Ishikawa (cell line): ENCODE data around the gene POR.

Experiments
- CEBPB ChIP-seq: IDR thresholded peaks from 2 replicates; pipeline ENCODE4 v1.6.1; 2012
- CREB1 ChIP-seq: IDR thresholded peaks from 2 replicates; pipeline ENCODE4 v1.6.1; 2012; ENCODE audit warnings: low read depth
- EGR1 ChIP-seq: IDR thresholded peaks from 2 replicates; pipeline ENCODE4 v1.6.1; 2012
- EP300 ChIP-seq: IDR thresholded peaks from 2 replicates; pipeline ENCODE4 v1.6.1; 2012; ENCODE audit warnings: borderline replicate concordance
- FOXM1 ChIP-seq: IDR thresholded peaks from 2 replicates; pipeline ENCODE4 v1.6.1; 2012; ENCODE audit warnings: low read depth, borderline replicate concordance
- NFIC ChIP-seq: IDR thresholded peaks from 2 replicates; pipeline ENCODE4 v1.6.1; 2012
- RAD21 ChIP-seq: IDR thresholded peaks from 2 replicates; pipeline ENCODE4 v1.6.1; 2012; ENCODE audit warnings: low read depth
- TAF1 ChIP-seq: IDR thresholded peaks from 2 replicates; pipeline ENCODE4 v1.6.1; 2012; ENCODE audit warnings: low read depth, mild to moderate bottlenecking
- TCF12 ChIP-seq: IDR thresholded peaks from 2 replicates; pipeline ENCODE4 v1.6.1; 2012; ENCODE audit warnings: low read depth
- TEAD4 ChIP-seq: IDR thresholded peaks from 2 replicates; pipeline ENCODE4 v1.6.1; 2012
- YY1 ChIP-seq: IDR thresholded peaks from 2 replicates; pipeline ENCODE4 v1.6.1; 2012; ENCODE audit warnings: low read depth
- ZBTB7A ChIP-seq: IDR thresholded peaks from 2 replicates; pipeline ENCODE4 v1.6.1; 2012; ENCODE audit warnings: low read depth
- TF ChIP-seq, protein P1 (sequence below): IDR thresholded peaks from 2 replicates; pipeline ENCODE4 v1.6.1; 2012
- TF ChIP-seq, protein P2 (sequence below): IDR thresholded peaks from 2 replicates; pipeline ENCODE4 v1.6.1; 2012; ENCODE audit warnings: low read depth, mild to moderate bottlenecking
- TF ChIP-seq, protein P3 (sequence below): IDR thresholded peaks from 2 replicates; pipeline ENCODE4 v1.6.1; 2012

The POR gene

DNA sequence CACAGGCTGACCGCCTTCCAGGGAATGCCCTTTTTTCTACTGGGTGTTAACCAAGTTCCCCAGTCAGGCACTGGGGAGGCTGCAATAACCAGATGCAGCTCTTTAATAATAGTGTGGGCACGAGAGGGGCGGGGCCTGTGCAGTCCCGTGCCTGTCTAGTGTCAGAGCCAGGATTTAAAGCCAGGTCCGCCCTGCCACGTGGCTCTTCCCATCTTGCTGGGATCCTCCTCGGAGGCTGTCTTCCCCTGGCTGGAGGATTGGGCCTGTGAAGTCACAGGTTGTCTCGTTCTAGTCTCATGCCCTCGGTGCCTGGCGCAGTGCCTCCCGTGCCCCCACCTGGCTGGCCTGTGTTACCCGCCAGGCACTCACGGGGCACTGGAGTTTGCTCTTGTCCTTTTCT lies 54.2 kb downstream of the POR start:
- no peak for TF ChIP-seq CREB1
- TF ChIP-seq YY1 = no peak

DNA sequence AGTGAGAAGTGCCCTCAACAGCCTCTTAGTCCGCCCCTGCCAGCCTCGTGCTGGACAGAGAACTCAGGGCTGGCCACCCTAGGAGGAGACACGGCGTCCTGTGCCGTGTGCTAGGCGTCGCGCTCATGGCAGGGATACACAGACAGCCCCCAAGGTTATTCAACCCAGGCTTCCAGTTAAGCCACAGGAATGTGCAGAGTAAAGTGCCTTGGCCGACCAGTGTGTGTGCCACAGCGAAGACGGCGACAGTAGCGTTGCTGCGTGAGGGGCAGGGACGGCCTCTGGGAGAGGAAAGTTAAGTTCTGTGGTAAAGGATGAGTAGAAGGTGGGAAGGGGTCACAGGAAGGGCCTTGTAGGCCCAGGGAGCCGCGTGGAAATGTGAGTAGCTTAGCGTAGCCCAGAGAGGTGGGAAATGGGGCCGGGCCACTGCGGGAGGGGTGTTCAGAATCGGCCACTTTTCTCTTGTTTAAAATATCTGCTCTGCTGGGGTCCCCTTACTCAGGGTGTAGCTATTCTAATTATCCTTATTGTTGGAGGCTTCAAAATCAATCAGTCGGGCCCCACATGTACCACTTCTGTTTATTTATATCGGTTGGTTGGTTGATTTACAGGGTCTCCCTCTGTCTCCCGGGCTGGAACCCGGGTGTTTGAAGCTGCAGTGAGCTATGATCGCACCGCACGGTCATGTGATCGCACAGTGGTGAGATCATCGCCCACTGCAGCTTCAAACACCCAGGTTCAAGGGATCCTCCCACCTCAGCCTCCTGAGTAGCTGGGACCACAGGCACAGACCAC lies 54.9 kb downstream of the POR start:
- TF ChIP-seq TAF1 (no peak), TEAD4 (no peak), NFIC (no peak), ZBTB7A (no peak), CEBPB (no peak), CREB1 (no peak)
- TF ChIP-seq, protein P1, sequence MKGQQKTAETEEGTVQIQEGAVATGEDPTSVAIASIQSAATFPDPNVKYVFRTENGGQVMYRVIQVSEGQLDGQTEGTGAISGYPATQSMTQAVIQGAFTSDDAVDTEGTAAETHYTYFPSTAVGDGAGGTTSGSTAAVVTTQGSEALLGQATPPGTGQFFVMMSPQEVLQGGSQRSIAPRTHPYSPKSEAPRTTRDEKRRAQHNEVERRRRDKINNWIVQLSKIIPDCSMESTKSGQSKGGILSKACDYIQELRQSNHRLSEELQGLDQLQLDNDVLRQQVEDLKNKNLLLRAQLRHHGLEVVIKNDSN = no peak
- TF ChIP-seq, protein P2, sequence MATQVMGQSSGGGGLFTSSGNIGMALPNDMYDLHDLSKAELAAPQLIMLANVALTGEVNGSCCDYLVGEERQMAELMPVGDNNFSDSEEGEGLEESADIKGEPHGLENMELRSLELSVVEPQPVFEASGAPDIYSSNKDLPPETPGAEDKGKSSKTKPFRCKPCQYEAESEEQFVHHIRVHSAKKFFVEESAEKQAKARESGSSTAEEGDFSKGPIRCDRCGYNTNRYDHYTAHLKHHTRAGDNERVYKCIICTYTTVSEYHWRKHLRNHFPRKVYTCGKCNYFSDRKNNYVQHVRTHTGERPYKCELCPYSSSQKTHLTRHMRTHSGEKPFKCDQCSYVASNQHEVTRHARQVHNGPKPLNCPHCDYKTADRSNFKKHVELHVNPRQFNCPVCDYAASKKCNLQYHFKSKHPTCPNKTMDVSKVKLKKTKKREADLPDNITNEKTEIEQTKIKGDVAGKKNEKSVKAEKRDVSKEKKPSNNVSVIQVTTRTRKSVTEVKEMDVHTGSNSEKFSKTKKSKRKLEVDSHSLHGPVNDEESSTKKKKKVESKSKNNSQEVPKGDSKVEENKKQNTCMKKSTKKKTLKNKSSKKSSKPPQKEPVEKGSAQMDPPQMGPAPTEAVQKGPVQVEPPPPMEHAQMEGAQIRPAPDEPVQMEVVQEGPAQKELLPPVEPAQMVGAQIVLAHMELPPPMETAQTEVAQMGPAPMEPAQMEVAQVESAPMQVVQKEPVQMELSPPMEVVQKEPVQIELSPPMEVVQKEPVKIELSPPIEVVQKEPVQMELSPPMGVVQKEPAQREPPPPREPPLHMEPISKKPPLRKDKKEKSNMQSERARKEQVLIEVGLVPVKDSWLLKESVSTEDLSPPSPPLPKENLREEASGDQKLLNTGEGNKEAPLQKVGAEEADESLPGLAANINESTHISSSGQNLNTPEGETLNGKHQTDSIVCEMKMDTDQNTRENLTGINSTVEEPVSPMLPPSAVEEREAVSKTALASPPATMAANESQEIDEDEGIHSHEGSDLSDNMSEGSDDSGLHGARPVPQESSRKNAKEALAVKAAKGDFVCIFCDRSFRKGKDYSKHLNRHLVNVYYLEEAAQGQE = no peak

DNA sequence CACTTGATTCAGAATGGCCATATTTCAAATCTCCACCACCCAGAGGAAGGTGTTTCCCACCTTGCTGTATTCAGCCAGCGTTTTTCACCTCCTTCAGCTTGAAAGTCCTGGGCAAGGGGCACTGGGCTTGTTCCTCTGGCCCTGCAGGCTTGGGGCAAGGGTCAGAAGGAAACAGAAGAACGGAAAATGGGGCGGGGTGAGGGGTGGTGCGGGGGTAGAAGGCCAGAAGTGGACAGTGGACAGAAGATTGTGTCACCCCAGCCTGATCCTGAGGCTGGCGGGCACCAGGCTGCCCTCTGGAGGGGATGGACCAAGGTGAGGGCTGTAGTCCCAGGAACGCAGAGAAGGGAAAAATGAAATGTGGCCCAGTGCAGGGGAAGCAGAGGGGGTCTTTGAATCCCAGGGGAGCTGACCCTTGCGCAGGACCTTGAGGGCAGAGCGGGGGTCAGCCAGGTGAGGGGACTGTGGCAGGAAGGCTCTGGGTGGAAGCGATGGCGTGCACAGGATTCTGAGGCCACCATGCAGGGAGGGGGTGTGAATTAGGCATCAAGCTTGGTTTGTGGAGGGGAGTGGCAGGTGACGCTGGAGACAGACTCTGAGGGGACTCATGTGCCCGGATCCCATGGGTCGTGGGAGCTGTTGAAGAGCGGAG lies 56.5 kb downstream of the POR start:
- TF ChIP-seq ZBTB7A (no peak), TAF1 (no peak), TEAD4 (no peak), EP300 (no peak), EGR1 (no peak), TCF12 (no peak), FOXM1 (no peak), CREB1 (no peak), YY1 (no peak), CEBPB (no peak), RAD21 (no peak)
- TF ChIP-seq, protein P2 = no peak
- TF ChIP-seq, protein P3, sequence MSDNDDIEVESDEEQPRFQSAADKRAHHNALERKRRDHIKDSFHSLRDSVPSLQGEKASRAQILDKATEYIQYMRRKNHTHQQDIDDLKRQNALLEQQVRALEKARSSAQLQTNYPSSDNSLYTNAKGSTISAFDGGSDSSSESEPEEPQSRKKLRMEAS = no peak
- TF ChIP-seq, protein P1 = no peak

DNA sequence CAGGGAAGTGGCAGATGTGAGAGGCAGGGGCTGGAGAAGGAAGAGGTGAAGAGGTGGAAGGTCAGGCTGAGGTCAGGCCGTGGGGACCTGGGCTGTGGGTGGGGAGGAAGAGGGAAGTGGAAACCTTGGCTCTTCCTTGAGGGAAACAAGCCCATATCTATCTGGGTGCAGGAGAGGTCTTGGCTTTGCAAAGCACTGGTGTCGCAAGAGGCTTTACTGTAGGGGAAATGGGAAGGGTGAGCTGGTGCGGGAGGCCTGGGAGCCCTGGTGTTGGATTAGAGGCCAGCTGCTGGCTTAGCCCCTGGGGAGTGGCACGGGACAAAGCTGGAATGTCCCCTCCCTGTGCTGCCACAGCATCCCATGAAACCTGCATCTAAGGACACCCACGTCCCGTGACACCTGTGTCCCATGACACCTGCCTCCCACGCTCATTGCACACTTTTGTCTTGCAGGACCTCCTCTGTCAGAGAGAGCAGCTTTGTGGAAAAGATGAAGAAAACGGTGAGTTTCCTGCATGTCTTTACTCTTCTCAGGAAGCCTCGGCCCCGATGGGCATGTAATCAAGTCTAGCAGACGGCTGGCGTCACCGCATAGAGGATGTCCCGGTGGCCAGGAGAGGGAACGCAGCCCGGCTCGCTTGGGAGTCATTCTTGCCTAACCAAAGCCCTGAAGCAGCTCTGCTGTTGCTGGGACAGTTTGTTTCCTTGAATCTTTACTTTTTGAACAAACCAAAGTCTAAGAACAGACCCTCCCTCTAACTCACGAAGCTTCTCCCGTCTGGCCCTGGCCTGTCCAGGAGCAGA lies 57.2 kb downstream of the POR start:
- TF ChIP-seq CEBPB = peak; percentile 31; the same call in 1 of the 2 replicates
- TF ChIP-seq NFIC = no peak
- no peak for TF ChIP-seq TCF12
- no peak for TF ChIP-seq TEAD4
- no peak for TF ChIP-seq EGR1

DNA sequence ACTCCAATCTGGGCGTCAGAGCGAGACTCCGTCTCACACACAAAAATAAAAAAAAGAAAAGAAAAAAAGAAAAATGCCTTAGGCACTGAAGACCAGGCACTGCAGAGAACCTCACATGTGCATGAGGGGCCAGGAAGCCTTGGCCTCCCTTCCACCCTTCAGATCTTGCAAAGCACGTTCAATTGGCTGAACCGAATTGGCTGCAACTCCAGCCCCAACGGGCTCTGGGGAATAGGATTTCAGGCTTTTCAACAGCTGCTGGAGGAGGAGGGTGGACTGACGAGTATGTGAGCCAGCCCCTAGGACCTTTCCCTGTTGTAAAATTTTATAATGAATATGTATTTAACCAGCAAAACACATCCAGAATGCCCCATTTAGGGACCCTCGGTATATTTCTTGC lies 62.8 kb downstream of the POR start:
- no peak for TF ChIP-seq YY1
- TF ChIP-seq, protein P3 = no peak
- no peak for TF ChIP-seq TEAD4
- no peak for TF ChIP-seq EGR1
- no peak for TF ChIP-seq ZBTB7A
- TF ChIP-seq TCF12 = no peak
- no peak for TF ChIP-seq CREB1
- no peak for TF ChIP-seq FOXM1
- TF ChIP-seq, protein P2 = no peak
- no peak for TF ChIP-seq NFIC
- TF ChIP-seq, protein P1 = no peak
- no peak for TF ChIP-seq TAF1
- no peak for TF ChIP-seq EP300
- no peak for TF ChIP-seq RAD21
- no peak for TF ChIP-seq CEBPB
